Mammary epithelial cell (primary cell): ENCODE measurements around the gene ITFG2.

ENCODE experiments used
- CTCF ChIP-seq, 2 donors: IDR thresholded peaks in 1 of 2; conservative IDR thresholded peaks in 1 of 2; 2 replicates each; pipeline ENCODE4 v1.5.1; 2011 to 2012; ENCODE audit warnings: inconsistent platforms in 2 of 2, low read length in 2 of 2, mild to moderate bottlenecking in 2 of 2, control low read depth in 1 of 2, low read depth in 1 of 2; ENCODE audit not compliant: insufficient read depth in 1 of 2; ENCODE audit errors: extremely low read depth in 1 of 2
- EZH2 ChIP-seq: IDR thresholded peaks from 2 replicates; pipeline ENCODE4 v1.6.1; 2012; ENCODE audit warnings: low read length, inconsistent platforms, borderline replicate concordance

DNA sequence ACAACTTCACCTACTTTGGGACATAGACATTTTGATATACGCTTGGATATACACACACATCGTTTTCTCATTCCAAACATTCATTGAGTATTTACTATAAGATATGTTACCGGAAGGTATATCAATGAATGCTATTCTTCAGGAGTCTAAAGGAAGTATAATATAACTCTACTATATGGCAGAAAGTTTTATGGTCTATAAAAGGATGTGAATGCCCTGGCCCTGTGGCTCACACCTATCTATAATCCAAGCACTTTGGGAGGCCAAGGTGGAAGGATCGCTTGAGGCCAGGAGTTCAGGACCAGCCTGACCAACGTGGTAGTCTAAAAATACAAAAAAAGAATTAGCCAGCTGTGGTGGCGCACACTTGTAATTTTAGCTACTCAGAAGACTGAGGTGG is 16.8 kb downstream of the ITFG2 start:
- TF ChIP-seq CTCF (conservative IDR thresholded peaks at IDR 0.05 in 1 of 2, IDR thresholded peaks at IDR 0.05 in 1 of 2; ENCODE audit: extremely low read depth in 1 of 2, insufficient read depth in 1 of 2, low read depth in 1 of 2, low read length in 2 of 2) (no peak), EZH2 (no peak)
